Heart left ventricle (tissue), 13 donors: ENCODE data around the gene ESPN.
"Not testable (repeated sequence)": the region's sequence is repeated elsewhere in the genome, so short reads cannot be mapped to it uniquely, and the experiment has no call there.

Experiments
- CTCF ChIP-seq, 12 donors: fragments of 200-600 bp; sonication (generic) in 4 of 12; IDR thresholded peaks; one replicate each; pipeline versions ENCODE4 v1.5.0 to v1.8.0; 2018 to 2022; ENCODE audit warnings: antibody characterized with exemption in 12 of 12, mild to moderate bottlenecking in 5 of 12
- POLR2A ChIP-seq, 2 donors: fragments of 450-650 bp; IDR thresholded peaks; one replicate each; pipeline ENCODE4 v1.6.1; 2017; ENCODE audit warnings: antibody characterized with exemption in 2 of 2, mild to moderate bottlenecking in 2 of 2, moderate library complexity in 2 of 2
- donor health status: ischemic (EF 13 %, LVEDD 7.1; RV severe dilation, severe dysfunction).
- donor health status: DM: no; HTN: yes; CAD: no.
- donor health status: DM: no; HTN: no; CAD: no.
- donor health status: ischemic (EF 25% LVEDD 6.9; RV normal size, moderate dysfunction).
- donor health status: ischemic (EF 25% LVEDD 5.7; RV mildly dilated, moderate dysfunction).
- donor health status: ischemic (EF 35%, LVEDD 5.7; RV mildly dilated, moderate dysfunction).
- donor health status: nonischemic (EF 11% LVEDD 7.7; RV severe dilation, severe dysfunction).
- donor health status: DM: yes; HTN: yes; CAD: no.
- donor health status: PGD.
- donor health status: ischemic (EF 29% LVEDD 5.4; RV normal size, mild dysfunction).
- donor health status: nonischemic (EF 23%, LVEDD 6.1; RV moderate dilation, normal function).

- not testable (repeated sequence) for TF ChIP-seq CTCF, POLR2A (IDR thresholded peaks at IDR 0.05)
Measured at GRCh38 chr1:6395781-6396244, 28.8 kb upstream of the ESPN start.
